Putamen (tissue), 1 donor: Measurements from ENCODE around the gene CDC14A.

ENCODE experiments used
- DNase-seq: peaks from one replicate; pipeline ENCODE4 v3.0.0-alpha.2; 2016; ENCODE audit warnings: low spot score

CDC14A gene

DNA sequence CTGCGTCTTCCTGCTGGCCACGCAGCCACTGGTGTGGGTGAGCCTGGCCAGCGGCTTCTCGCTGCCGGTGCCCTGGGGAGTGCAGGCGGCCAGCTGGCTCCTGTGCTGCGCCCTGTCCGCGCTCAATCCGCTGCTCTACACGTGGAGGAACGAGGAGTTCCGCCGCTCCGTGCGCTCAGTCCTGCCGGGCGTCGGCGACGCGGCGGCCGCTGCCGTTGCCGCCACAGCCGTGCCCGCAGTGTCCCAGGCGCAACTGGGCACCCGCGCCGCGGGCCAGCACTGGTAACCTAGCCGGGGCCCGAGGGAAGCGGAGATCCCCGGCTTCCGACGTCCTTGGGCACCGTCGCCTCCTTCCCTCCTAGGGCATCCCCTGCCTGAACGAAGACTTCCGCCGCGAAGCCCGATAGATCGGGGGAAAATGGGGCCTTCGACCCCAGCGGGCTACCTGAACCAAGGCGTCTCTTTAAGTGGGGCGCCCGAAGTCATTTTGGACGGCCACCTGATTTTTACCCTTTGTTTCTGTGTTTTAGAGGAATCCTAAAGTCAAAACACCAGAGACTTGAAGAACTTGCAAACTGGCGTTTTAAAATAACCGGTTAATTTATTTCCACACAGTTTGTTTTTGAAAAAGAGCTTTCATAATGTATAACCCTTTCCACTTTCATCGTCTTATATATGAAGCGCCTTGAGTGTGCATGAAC, 187.7 kb downstream of the CDC14A start:
- DNase-seq, result no peak

GRCh38 chr1:100542285-100542684, 190.0 kb downstream of the CDC14A start:
- no peak for DNase-seq

DNA sequence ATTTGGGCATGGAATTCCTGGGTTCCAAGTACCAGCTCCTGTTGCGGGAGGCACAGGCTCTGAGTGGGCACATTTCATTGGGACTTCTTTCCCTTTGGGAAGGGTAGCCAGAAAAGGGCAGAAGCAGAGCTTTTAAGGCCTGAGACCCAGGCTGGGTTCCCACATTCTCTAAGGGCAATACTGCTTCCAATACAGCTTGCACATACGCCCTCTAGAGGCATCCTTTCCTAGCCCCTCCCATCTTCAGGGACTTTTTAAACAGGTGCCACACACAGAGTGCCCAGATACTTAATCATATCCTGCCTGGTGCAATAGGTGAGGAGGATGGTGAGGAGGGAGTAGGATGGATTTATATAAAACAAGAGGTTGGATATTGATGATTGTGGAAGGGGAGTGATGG, 191.3 kb downstream of the CDC14A start:
- DNase-seq, result no peak

DNA sequence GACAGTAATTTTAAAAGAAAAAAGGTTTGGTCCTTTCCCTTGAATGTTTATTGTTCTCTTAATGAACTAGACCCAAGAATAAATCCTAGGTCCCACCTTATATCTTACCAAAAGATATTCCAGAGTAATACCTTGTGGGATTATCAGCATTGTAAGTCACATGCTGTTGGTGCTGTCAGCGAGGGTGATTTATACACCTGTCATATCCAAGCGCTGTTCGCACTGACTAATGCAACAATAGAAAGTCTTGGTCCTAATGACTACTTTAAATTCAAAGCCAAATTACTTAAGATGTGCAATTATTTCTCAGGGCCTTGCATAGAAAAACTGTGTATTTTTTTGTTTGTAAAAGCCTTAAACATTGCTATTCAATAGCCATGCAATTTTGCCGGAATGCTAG, 192.5 kb downstream of the CDC14A start:
- no peak for DNase-seq

GRCh38 chr1:100545855-100546254, 193.5 kb downstream of the CDC14A start:
- no peak for DNase-seq

DNA sequence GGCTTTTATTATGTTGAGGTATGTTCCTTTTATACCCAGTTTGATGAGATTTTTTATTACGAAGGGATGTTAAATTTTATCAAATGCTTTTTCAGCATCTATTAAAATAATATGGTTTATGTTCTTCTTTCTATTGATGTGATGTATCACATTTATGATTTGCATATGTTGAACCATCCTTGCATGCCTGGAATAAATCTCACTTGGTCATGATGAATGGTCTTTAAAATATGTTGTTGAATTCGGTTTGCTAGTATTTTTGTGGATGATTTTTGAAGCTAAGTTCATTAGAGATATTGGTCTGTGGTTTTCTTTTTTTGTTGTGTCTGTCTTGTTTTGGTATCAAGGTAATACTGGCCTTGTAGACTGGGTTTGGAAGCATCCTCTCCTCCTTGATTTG, 199.7 kb downstream of the CDC14A start:
- DNase-seq, result no peak

DNA sequence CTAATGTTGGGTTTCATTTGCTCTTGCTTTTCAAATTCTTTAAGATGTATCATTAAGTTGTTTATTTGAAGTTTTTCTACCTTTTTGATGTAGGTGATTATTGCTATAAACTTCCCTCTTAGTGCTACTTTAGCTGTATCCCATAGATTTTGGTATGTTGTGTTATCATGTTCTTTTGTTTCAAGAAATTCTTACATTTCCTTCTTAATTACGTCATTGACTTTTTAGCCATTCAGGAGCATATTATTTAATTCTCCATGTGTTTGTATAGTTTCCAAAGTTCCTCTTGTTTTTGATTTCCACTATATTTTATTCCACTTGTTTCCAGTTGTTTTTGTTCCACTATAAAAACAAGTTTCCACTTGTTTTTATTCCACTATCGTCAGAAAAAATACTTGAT, 200.6 kb downstream of the CDC14A start:
- DNase-seq, result no peak

DNA sequence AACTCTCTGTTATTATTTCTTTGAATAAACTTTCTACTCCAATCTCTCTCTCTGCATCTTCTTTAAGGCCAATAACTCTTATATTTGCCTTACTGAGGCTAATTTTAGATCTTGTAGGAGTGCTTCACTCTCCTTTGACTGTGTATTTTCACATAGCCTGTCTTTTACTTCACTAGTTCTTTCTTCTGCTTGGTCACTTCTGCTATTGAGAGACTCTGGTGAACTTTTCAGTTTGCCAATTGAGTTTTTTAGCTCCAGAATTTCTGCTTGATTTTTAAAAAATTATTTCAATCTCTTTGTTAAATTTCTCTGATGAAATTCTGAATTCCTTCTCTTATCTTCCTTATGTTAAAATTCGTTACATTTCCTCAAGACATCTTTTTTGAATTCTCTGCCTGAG, 203.9 kb downstream of the CDC14A start:
- no peak for DNase-seq

DNA sequence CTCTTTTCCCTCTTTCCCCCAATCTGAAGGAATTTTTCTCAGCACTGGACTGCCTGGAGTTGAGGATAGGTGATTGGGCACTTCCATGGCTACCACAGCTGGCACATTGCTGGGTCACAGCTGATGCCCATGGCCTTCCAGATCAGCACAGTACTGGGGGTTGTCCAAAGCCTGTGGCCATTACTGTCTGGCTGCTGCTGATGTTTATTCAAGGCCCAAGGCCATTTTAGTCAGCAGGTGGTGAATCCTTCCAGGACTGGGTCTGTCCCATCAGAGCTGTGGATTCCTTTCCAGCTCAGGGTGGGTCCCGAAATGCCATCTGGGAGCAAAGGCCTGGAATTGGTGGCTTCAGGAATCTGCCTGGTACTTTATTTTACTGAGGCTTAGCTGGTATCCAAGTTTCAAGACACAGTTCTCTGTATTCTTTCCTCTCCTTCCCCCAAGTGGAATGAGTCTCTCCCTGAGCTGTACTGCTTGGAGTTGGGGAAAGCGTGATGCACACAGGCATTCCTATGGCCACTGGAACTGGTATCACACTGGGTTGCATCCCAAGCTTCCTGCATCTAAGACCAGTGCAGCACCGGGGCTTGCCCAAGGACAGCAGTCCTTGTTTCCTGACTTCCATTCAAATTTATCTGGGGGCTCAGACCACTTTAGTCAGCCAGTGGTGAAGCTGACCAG, 204.8 kb downstream of the CDC14A start:
- no peak for DNase-seq

DNA sequence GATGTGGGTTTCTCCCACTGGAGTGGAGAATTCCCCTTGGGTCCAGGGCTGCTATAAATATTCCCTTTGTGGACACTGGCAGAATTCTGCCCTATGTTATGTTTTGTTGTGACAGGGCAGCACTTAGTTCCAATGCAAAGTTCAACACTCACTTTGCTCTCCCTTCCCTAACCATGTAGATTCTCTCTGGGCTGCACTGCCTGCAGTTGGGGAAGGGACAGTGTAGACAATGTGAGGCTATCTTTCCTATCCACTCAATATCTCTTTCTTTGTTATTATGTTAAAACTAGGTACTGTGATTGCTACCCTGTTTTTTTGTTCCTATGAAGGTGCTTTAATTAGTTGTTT, 205.3 kb downstream of the CDC14A start:
- DNase-seq, result no peak

GRCh38 chr1:100565533-100565932, 213.2 kb downstream of the CDC14A start:
- DNase-seq, result no peak

DNA sequence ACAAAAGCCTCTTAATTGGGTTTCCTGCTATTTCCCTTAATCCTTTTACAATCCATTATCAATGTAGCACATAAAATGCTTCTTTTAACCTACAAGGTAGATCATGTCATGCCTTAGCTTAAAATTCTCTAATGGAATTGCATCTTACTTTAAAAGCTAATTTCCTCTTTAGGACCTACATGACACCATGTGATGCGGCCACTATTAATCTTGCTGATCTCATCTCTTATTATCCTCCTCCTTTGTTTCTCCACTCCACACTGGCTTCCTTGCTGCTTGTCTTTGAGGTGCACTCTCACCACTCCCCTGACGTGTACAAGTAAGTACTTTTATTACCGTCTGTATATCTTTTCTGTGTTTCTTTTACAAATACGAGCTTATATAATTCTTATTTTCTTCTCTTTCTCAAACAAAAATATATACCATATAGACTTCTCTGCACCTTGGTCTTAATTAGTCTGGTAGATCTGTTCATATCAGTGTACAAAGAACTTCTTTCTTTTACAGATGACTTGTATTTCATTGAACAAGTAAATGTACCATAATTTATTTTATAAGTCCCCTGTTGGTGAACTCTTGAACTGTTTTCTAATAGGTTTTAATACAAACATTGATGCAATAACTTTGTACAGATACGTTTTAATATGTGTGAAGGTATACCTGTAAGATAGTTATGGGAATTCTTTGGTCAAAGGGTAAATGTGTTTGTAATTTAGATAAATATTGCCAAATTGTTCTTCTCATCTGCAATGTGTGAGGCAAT, 213.8 kb downstream of the CDC14A start:
- DNase-seq, result no peak

- no peak for DNase-seq
Measured at GRCh38 chr1:100567062-100567461, 214.8 kb downstream of the CDC14A start.
